A549 (cell line): Measurements from ENCODE around the gene PADI4. TPM values are rescaled to one million over a fixed set of nuclear protein-coding genes. Genes with fewer than 3 reads are reported as not detected.

ENCODE experiments used
- ATAC-seq, 2 experiments: fragments of 200-7000 bp in 1 of 2; fragments of >200 bp in 1 of 2; cut with Nextera tagmentation in 1 of 2; cut with Tn5 transposase in 1 of 2; 3 replicates each; pipeline versions ENCODE4 v1.8.0 to v1.9.1; 2018 to 2020; ENCODE audit warnings: mild to moderate bottlenecking in 1 of 2, moderate library complexity in 1 of 2
- CTCF ChIA-PET: fragments of 300-600 bp; sonication (Branson Sonifier 250); formaldehyde crosslinking; extraction: SDS; loops from one replicate; lab custom pipeline; 2021; ENCODE audit warnings: antibody characterized with exemption, inconsistent platforms; lab: Yijun Ruan, JAX
- POLR2A ChIA-PET: fragments of 350-600 bp; formaldehyde crosslinking; extraction: SDS; loops from one replicate; lab custom pipeline; 2021; ENCODE audit warnings: antibody characterized with exemption, inconsistent platforms; lab: Yijun Ruan, JAX
- DNase-seq, 2 experiments: peaks; one replicate each; pipeline versions ENCODE4 v3.0.0 to v3.0.0-alpha.2; 2011 to 2016; ENCODE audit warnings: low read depth in 1 of 2, low spot score in 1 of 2
- FAIRE-seq: peaks from 2 replicates; lab custom pipeline; 2011; peaks lifted over from hg19 to GRCh38; lab: Jason Lieb, UNC
- H3K27ac ChIP-seq, 2 experiments: fragments of >200 bp; sonication (Bioruptor Twin); formaldehyde crosslinking; 3 replicates each; pipeline ENCODE4 v1.5.1; 2016 to 2017
- H3K4me1 ChIP-seq: fragments of >200 bp; sonication (Bioruptor Twin); formaldehyde crosslinking; 3 replicates; pipeline ENCODE4 v1.6.1; 2016
- H3K4me2 ChIP-seq: fragments of >200 bp; sonication (Bioruptor Twin); formaldehyde crosslinking; 3 replicates; pipeline ENCODE4 v1.6.1; 2016
- H3K4me3 ChIP-seq: fragments of >200 bp; sonication (Bioruptor Twin); formaldehyde crosslinking; 3 replicates; pipeline ENCODE4 v1.5.1; 2016
- H3K9me3 ChIP-seq: fragments of >200 bp; sonication (Bioruptor Twin); formaldehyde crosslinking; 3 replicates; pipeline ENCODE4 v1.6.1; 2016
- CBX8 ChIP-seq: fragments of 200-600 bp; sonication (generic); IDR thresholded peaks from 2 replicates; pipeline ENCODE4 v1.6.1; 2016
- CEBPB ChIP-seq, 2 experiments: fragments of >200 bp in 1 of 2; sonication (Bioruptor Twin) in 1 of 2; formaldehyde crosslinking in 1 of 2; IDR thresholded peaks; 2 replicates each; pipeline ENCODE4 v1.6.1; 2012 to 2016
- CTCF ChIP-seq: fragments of >200 bp; sonication (Bioruptor Twin); formaldehyde crosslinking; IDR thresholded peaks from 3 replicates; pipeline ENCODE4 v1.5.1; 2016
- FOSB ChIP-seq: fragments of 250-450 bp; sonication (Bioruptor Pico); IDR thresholded peaks from 2 replicates; pipeline ENCODE4 v1.5.0; 2020; ENCODE audit warnings: mild to moderate bottlenecking, moderate library complexity
- FOSL2 ChIP-seq, 2 experiments: fragments of 450-650 bp in 1 of 2; fragments of >200 bp in 1 of 2; sonication (Bioruptor Twin) in 1 of 2; formaldehyde crosslinking; IDR thresholded peaks; 2 replicates each; pipeline versions ENCODE4 v1.5.0 to v1.6.1; 2016 to 2020; ENCODE audit warnings: mild to moderate bottlenecking in 1 of 2, moderate library complexity in 1 of 2
- FOXS1 ChIP-seq: fragments of 250-450 bp; sonication (Bioruptor Pico); IDR thresholded peaks from 2 replicates; pipeline ENCODE4 v1.5.0; 2020; ENCODE audit warnings: mild to moderate bottlenecking, moderate library complexity
- GATA3 ChIP-seq: IDR thresholded peaks from 2 replicates; pipeline ENCODE4 v1.6.1; 2012; ENCODE audit warnings: borderline replicate concordance
- HEYL ChIP-seq: fragments of 250-450 bp; sonication (Bioruptor Pico); IDR thresholded peaks from 2 replicates; pipeline ENCODE4 v1.8.0; 2021; ENCODE audit warnings: mild to moderate bottlenecking, moderate library complexity
- HOXA7 ChIP-seq: fragments of 250-450 bp; sonication (Bioruptor Pico); IDR thresholded peaks from 2 replicates; pipeline ENCODE4 v1.5.0; 2020; ENCODE audit warnings: mild to moderate bottlenecking, moderate library complexity
- JUN ChIP-seq, 2 experiments: fragments of >200 bp; sonication (Bioruptor Twin); formaldehyde crosslinking; IDR thresholded peaks; 2 replicates in 1 of 2; 3 replicates in 1 of 2; pipeline ENCODE4 v1.6.1; 2016 to 2017
- KDM5A ChIP-seq: fragments of 200-600 bp; sonication (generic); IDR thresholded peaks from 2 replicates; pipeline ENCODE4 v1.6.1; 2016; ENCODE audit warnings: antibody characterized with exemption, mild to moderate bottlenecking
- MAFK ChIP-seq: fragments of 450-650 bp; IDR thresholded peaks from 2 replicates; pipeline ENCODE4 v1.6.1; 2014; ENCODE audit not compliant: partially characterized antibody
- MAX ChIP-seq: IDR thresholded peaks from 2 replicates; pipeline ENCODE4 v1.6.1; 2012
- MYC ChIP-seq: IDR thresholded peaks from 2 replicates; pipeline ENCODE4 v1.6.1; 2012; ENCODE audit warnings: mild to moderate bottlenecking, inconsistent platforms, low read length, improper control_type of control experiment, borderline replicate concordance
- NFE2L2 ChIP-seq: fragments of 150-350 bp; conservative IDR thresholded peaks from 2 replicates; pipeline ENCODE4 v1.6.1; 2014; ENCODE audit warnings: low read length
- NR3C1 ChIP-seq: fragments of >200 bp; sonication (Bioruptor Twin); formaldehyde crosslinking; IDR thresholded peaks from 3 replicates; pipeline ENCODE4 v1.6.1; 2017
- PHF8 ChIP-seq: fragments of 200-600 bp; sonication (generic); IDR thresholded peaks from 2 replicates; pipeline ENCODE4 v1.6.1; 2016; ENCODE audit warnings: low read depth, mild to moderate bottlenecking, antibody characterized with exemption, moderate library complexity, borderline replicate concordance
- RNF2 ChIP-seq: fragments of 200-600 bp; sonication (generic); IDR thresholded peaks from 2 replicates; pipeline ENCODE4 v1.6.1; 2016; ENCODE audit warnings: low read depth, mild to moderate bottlenecking, antibody characterized with exemption, moderate library complexity, borderline replicate concordance
- SMC3 ChIP-seq: fragments of >200 bp; sonication (Bioruptor Twin); formaldehyde crosslinking; IDR thresholded peaks from 3 replicates; pipeline ENCODE4 v1.6.1; 2018; ENCODE audit warnings: inconsistent platforms
- ZNF302 ChIP-seq: fragments of 250-450 bp; sonication (Bioruptor Pico); IDR thresholded peaks from 2 replicates; pipeline ENCODE4 v1.9.0; 2021; ENCODE audit warnings: inconsistent platforms, mild to moderate bottlenecking, moderate library complexity
- WGBS: methylation state at CpG from one replicate; pipeline ENCODE4 v1.1.6; 2017; ENCODE audit errors: missing lambda C conversion rate; 5-methylcytosine and 5-hydroxymethylcytosine counted together
- polyA plus RNA-seq, 4 experiments: library from polyadenylated mRNA; depleted of rRNA in 3 of 4; stranded (reverse); fragments of >200 nt; fragmentation: RNase III in 1 of 4; extraction: RNeasy Plus Mini Kit Qiagen cat#74134 plus additional on column Dnase treatment in 1 of 4; gene quantifications; 2 replicates in 3 of 4; 3 replicates in 1 of 4; pipeline ENCODE4 v1.2.3, GENCODE V29; 2011 to 2017

Gene PADI4
- polyA plus RNA-seq, 2 of the 4 experiments (the other 2 are of a cell fraction), result not detected

- ChIA-PET POLR2A (no interaction called here), CTCF (interaction anchor here (1.5 to 2.2 kb wide), 3 partner anchors 43 to 155 kb away, joined by 5 to 9 read pairs (median 6); no protein-coding TSS in a partner anchor)
- DNase-seq (no peak), FAIRE-seq (no peak), ATAC-seq (no peak)
- WGBS, result 88% methylated on average over 7 of the region's 7 CpGs
- H3K4me1 ChIP-seq, result peaks cover 27% of the 10 kb centered on the region
- H3K4me3 ChIP-seq, result no peak overlapping the region
- H3K27ac ChIP-seq, result peak overlapping the region in 1 of 2 experiments; percentile 86; a peak in 2 of 6 replicates
- H3K9me3 ChIP-seq, result no peaks in the 10 kb centered on the region
- TF ChIP-seq SMC3 (no peak), FOSL2 (IDR thresholded peaks at IDR 0.05) (no peak), FOSL2 (CRISPR knock-in tag; IDR thresholded peaks at IDR 0.05) (no peak), NFE2L2 (no peak), CTCF (no peak), PHF8 (no peak), NR3C1 (no peak), HEYL (CRISPR knock-in tag) (no peak), MAX (no peak), CBX8 (no peak), FOSB (no peak), GATA3 (no peak), MYC (no peak), FOXS1 (no peak), MAFK (no peak), CEBPB (IDR thresholded peaks at IDR 0.05) (no peak), JUN (IDR thresholded peaks at IDR 0.05) (no peak), HOXA7 (CRISPR knock-in tag) (no peak), KDM5A (no peak), ZNF302 (CRISPR knock-in tag) (no peak)
- no peak overlapping the region for H3K4me2 ChIP-seq
Measured at GRCh38 chr1:17280436-17280835, 27.6 kb upstream of the PADI4 start.

- no peak overlapping the region for H3K4me2 ChIP-seq
- H3K4me1 ChIP-seq, result peaks cover 22% of the 10 kb centered on the region
- H3K4me3 ChIP-seq, result no peak overlapping the region
- 83% methylated on average over 2 of the region's 2 CpGs for WGBS
- ATAC-seq (no peak), DNase-seq (no peak), FAIRE-seq (no peak)
- H3K9me3 ChIP-seq, result no peaks in the 10 kb centered on the region
- ChIA-PET CTCF (interaction anchor here (0.9 to 2.2 kb wide), 5 partner anchors 44 to 156 kb away, joined by 3 to 9 read pairs (median 5); no protein-coding TSS in a partner anchor), POLR2A (no interaction called here)
- no peak for TF ChIP-seq RNF2
- H3K27ac ChIP-seq, result peak overlapping the region in 1 of 2 experiments; percentile 86; a peak in 2 of 6 replicates
Measured at GRCh38 chr1:17280894-17281293, 27.1 kb upstream of the PADI4 start.

- no peak for FAIRE-seq
Measured at GRCh38 chr1:17281775-17282181, 26.2 kb upstream of the PADI4 start.

More at GRCh38 chr1:17281775-17282181, 26.2 kb upstream of the PADI4 start:
- ChIA-PET POLR2A (no interaction called here), CTCF (interaction anchor here (0.9 to 2.2 kb wide), 6 partner anchors 44 to 195 kb away, joined by 3 to 9 read pairs (median 3); no protein-coding TSS in a partner anchor)
- no peak for TF ChIP-seq HOXA7 (CRISPR knock-in tag)
- no peak for TF ChIP-seq KDM5A
- Histone ChIP-seq H3K9me3 (no peaks in the 10 kb centered on the region), H3K4me2 (no peak overlapping the region), H3K4me3 (no peak overlapping the region), H3K4me1 (peaks cover 22% of the 10 kb centered on the region), H3K27ac (peak overlapping the region in 1 of 2 experiments; percentile 63; a peak in 3 of 6 replicates)
- DNase-seq (no peak), ATAC-seq (no peak)
- WGBS, result 78% methylated on average over 8 of the region's 8 CpGs
